Panc1 (cell line): Measurements from ENCODE around the gene LGALS1. TPM values are rescaled to one million over a fixed set of nuclear protein-coding genes. Genes with fewer than 3 reads are reported as not detected.

Source experiments
- ATAC-seq: fragments of 200-7000 bp; cut with Tn5 transposase; 2 replicates; pipeline ENCODE4 v1.9.1; 2020; ENCODE audit warnings: mild to moderate bottlenecking, moderate library complexity
- BruUV-seq: library from RNA; stranded (reverse); fragments of 400-500 nt; replicated peaks from 2 replicates; lab custom pipeline; 2021; lab: Mats Ljungman, UMichigan
- CTCF ChIA-PET: fragments of 300-600 bp; sonication (Branson Sonifier 250); formaldehyde crosslinking; loops from one replicate; lab custom pipeline; 2022; ENCODE audit warnings: antibody characterized with exemption; lab: Charles Lee
- POLR2A ChIA-PET: fragments of 300-600 bp; sonication (Branson Sonifier 250); formaldehyde crosslinking; loops from one replicate; lab custom pipeline; 2022; ENCODE audit warnings: antibody characterized with exemption; lab: Charles Lee
- DNase-seq: peaks from one replicate; pipeline ENCODE4 v3.0.0-alpha.2; 2010; ENCODE audit warnings: low read depth, low spot score
- H3K27ac ChIP-seq: 2 replicates; pipeline ENCODE4 v1.5.1; 2011; ENCODE audit warnings: mild to moderate bottlenecking, low read length, inconsistent platforms
- H3K27me3 ChIP-seq: fragments of 200-500 bp; sonication (Bioruptor generic); 2 replicates; pipeline ENCODE4 v1.6.0; 2014; ENCODE audit warnings: low read length, inconsistent platforms; ENCODE audit not compliant: control insufficient read depth, insufficient read depth
- H3K36me3 ChIP-seq: fragments of 200-500 bp; sonication (Bioruptor generic); 2 replicates; pipeline ENCODE4 v1.5.1; 2014; ENCODE audit warnings: inconsistent platforms, mild to moderate bottlenecking, low read length, moderate library complexity; ENCODE audit not compliant: control insufficient read depth, insufficient read depth
- H3K4me1 ChIP-seq: 2 replicates; pipeline ENCODE4 v1.5.1; 2011; ENCODE audit warnings: inconsistent platforms, mild to moderate bottlenecking, low read length, moderate library complexity; ENCODE audit not compliant: control insufficient read depth, insufficient read depth
- H3K4me3 ChIP-seq, 2 experiments: 2 replicates each; pipeline ENCODE4 v1.5.1; 2011 to 2012; ENCODE audit warnings: low read depth in 2 of 2, low read length in 2 of 2, mild to moderate bottlenecking in 2 of 2, inconsistent platforms in 1 of 2, moderate library complexity in 1 of 2
- H3K9me3 ChIP-seq: fragments of 200-500 bp; sonication (Bioruptor generic); 2 replicates; pipeline ENCODE4 v1.5.1; 2014; ENCODE audit warnings: low read depth, mild to moderate bottlenecking, inconsistent platforms, low read length, moderate library complexity; ENCODE audit not compliant: control insufficient read depth, insufficient read depth
- CTCF ChIP-seq: fragments of 450-650 bp; IDR thresholded peaks from 2 replicates; pipeline ENCODE4 v1.5.1; 2017; ENCODE audit warnings: mild to moderate bottlenecking
- POLR2AphosphoS5 ChIP-seq: IDR thresholded peaks from 2 replicates; pipeline ENCODE4 v1.6.1; 2012; ENCODE audit warnings: mild to moderate bottlenecking, low read depth, low read length, moderate library complexity
- SIN3A ChIP-seq: IDR thresholded peaks from 2 replicates; pipeline ENCODE4 v1.6.1; 2012; ENCODE audit warnings: low read depth, mild to moderate bottlenecking, low read length, moderate library complexity, borderline replicate concordance; ENCODE audit not compliant: insufficient read depth
- TCF7L2 ChIP-seq: IDR thresholded peaks from 2 replicates; pipeline ENCODE4 v1.6.1; 2011; ENCODE audit warnings: mild to moderate bottlenecking, low read depth, low read length, inconsistent platforms
- in situ Hi-C: cut with HindIII; loops from 2 replicates; pipeline ENCODE4 v1.10.0; 2016; ENCODE audit warnings: low sequenced_read_pairs, low pct_unique_long_range_greater_than_20kb
- intact Hi-C: fragments of 100-400 bp; cut with micrococcal nuclease; formaldehyde crosslinking; loops from one replicate; pipeline ENCODE4 v1.10.0; 2022; ENCODE audit not compliant: unreplicated experiment
- total RNA-seq: library from RNA; stranded (reverse); gene quantifications from one replicate; pipeline ENCODE4 v1.2.1, GENCODE V29; 2021; ENCODE audit not compliant: unreplicated experiment
- TF ChIP-seq, protein P1 (sequence below), 2 experiments: IDR thresholded peaks; 2 replicates each; pipeline ENCODE4 v1.6.1; 2011 to 2012; ENCODE audit warnings: low read depth in 2 of 2, control low read depth in 1 of 2, low read length in 1 of 2, mild to moderate bottlenecking in 1 of 2, moderate library complexity in 1 of 2; ENCODE audit not compliant: insufficient read depth in 1 of 2

LGALS1 gene
- total RNA-seq, 1 experiment from 2014 or later, result 1,518 TPM

DNA sequence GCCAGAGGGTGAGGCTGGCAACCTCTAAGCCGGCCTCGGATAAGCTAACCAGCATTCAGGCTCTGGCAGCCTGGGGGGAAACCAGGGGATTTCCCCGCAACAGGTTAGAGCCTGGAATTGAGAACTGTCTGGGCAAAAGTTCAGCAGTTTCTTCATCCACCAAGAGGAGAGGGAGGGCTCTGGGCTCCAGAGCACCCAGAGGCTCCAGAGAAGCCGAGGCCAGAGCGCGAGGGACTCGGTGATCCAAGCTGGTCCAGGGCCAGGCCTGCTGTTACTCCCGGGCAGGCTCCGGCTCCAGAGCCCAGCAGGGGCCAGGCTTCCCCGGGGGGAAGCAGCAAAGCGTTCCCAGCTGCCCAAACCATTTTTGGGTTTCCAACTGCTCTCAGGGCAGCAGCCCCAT, 49.3 kb upstream of the LGALS1 start:
- CTCF ChIA-PET, result interaction anchor here (1.2 kb wide), 1 partner anchor 8 kb away, joined by 3 read pairs; no protein-coding TSS in a partner anchor
- no peak for ATAC-seq
- no TSS peak for BruUV-seq
- TF ChIP-seq SIN3A (no peak), POLR2AphosphoS5 (no peak), CTCF (no peak), TCF7L2 (no peak)
- TF ChIP-seq, protein P1, sequence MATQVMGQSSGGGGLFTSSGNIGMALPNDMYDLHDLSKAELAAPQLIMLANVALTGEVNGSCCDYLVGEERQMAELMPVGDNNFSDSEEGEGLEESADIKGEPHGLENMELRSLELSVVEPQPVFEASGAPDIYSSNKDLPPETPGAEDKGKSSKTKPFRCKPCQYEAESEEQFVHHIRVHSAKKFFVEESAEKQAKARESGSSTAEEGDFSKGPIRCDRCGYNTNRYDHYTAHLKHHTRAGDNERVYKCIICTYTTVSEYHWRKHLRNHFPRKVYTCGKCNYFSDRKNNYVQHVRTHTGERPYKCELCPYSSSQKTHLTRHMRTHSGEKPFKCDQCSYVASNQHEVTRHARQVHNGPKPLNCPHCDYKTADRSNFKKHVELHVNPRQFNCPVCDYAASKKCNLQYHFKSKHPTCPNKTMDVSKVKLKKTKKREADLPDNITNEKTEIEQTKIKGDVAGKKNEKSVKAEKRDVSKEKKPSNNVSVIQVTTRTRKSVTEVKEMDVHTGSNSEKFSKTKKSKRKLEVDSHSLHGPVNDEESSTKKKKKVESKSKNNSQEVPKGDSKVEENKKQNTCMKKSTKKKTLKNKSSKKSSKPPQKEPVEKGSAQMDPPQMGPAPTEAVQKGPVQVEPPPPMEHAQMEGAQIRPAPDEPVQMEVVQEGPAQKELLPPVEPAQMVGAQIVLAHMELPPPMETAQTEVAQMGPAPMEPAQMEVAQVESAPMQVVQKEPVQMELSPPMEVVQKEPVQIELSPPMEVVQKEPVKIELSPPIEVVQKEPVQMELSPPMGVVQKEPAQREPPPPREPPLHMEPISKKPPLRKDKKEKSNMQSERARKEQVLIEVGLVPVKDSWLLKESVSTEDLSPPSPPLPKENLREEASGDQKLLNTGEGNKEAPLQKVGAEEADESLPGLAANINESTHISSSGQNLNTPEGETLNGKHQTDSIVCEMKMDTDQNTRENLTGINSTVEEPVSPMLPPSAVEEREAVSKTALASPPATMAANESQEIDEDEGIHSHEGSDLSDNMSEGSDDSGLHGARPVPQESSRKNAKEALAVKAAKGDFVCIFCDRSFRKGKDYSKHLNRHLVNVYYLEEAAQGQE (IDR thresholded peaks at IDR 0.05; ENCODE audit: insufficient read depth in 1 of 2, low read depth in 2 of 2, low read length in 1 of 2), result no peak
- no peak for DNase-seq
- no peak overlapping the region for H3K27ac ChIP-seq
- POLR2A ChIA-PET, result no interaction called here
- H3K9me3 ChIP-seq, result no peaks in the 10 kb centered on the region
- no peaks in the 10 kb centered on the region for H3K27me3 ChIP-seq
- no peaks in the 10 kb centered on the region for H3K4me1 ChIP-seq
- no peak overlapping the region for H3K4me3 ChIP-seq
- in situ Hi-C loops (no loop called here), intact Hi-C loops (no loop called here)
- H3K36me3 ChIP-seq, result no peaks in the 10 kb centered on the region

- Histone ChIP-seq H3K9me3 (no peaks in the 10 kb centered on the region), H3K27ac (no peak overlapping the region), H3K4me1 (no peaks in the 10 kb centered on the region), H3K4me3 (no peak overlapping the region), H3K27me3 (no peaks in the 10 kb centered on the region), H3K36me3 (no peaks in the 10 kb centered on the region)
- no TSS peak for BruUV-seq
- DNase-seq (no peak), ATAC-seq (no peak)
- CTCF ChIA-PET, result interaction anchor here (1.2 kb wide), 1 partner anchor 8 kb away, joined by 3 read pairs; no protein-coding TSS in a partner anchor
- no peak for TF ChIP-seq POLR2AphosphoS5
- in situ Hi-C loops, result no loop called here
- POLR2A ChIA-PET, result no interaction called here
- intact Hi-C loops, result no loop called here
Observed at GRCh38 chr22:37626556-37627075, 48.8 kb upstream of the LGALS1 start.

- Histone ChIP-seq H3K4me1 (no peaks in the 10 kb centered on the region), H3K4me3 (no peak overlapping the region), H3K36me3 (no peaks in the 10 kb centered on the region), H3K27me3 (no peaks in the 10 kb centered on the region), H3K27ac (no peak overlapping the region), H3K9me3 (no peaks in the 10 kb centered on the region)
- in situ Hi-C loops (no loop called here), intact Hi-C loops (no loop called here)
- BruUV-seq, result no TSS peak
- no peak for ATAC-seq
- ChIA-PET CTCF (no interaction called here), POLR2A (no interaction called here)
- no peak for TF ChIP-seq CTCF
- TF ChIP-seq POLR2AphosphoS5, result no peak
- TF ChIP-seq, protein P1 (IDR thresholded peaks at IDR 0.05; ENCODE audit: insufficient read depth in 1 of 2, low read depth in 2 of 2, low read length in 1 of 2), result no peak
- TF ChIP-seq TCF7L2, result no peak
- TF ChIP-seq SIN3A, result no peak
- no peak for DNase-seq
Observed at GRCh38 chr22:37627121-37627520, 48.3 kb upstream of the LGALS1 start.
